ENCODE results near the gene SERPINB11. TPM values are rescaled to one million over a fixed set of nuclear protein-coding genes. Genes with fewer than 3 reads are reported as not detected.

SERPINB11 gene
- polyA plus RNA-seq, 1 donor from 2014 or later: not detected

- Histone ChIP-seq H3F3A (ENCODE audit: insufficient read depth, low read length, poor library complexity, severe bottlenecking) (no peaks in the 10 kb centered on the region), H3K36me3 (ENCODE audit: insufficient read depth, low read length) (no peaks in the 10 kb centered on the region), H3K9me2 (ENCODE audit: insufficient read depth, low read length) (no peaks in the 10 kb centered on the region), H3K27me3 (ENCODE audit: insufficient read depth, low read depth, low read length) (no peaks in the 10 kb centered on the region), H3K27ac (ENCODE audit: low read length) (no peak overlapping the region), H3K9me3 (ENCODE audit: low read length) (no peaks in the 10 kb centered on the region), H3K9ac (ENCODE audit: low read length) (no peak overlapping the region), H3K4me2 (ENCODE audit: low read length) (no peak overlapping the region), H2AFZ (ENCODE audit: low read depth, low read length) (no peak overlapping the region), H3K4me3 (ENCODE audit: low read length) (no peak overlapping the region), H3K79me2 (replicated peaks; ENCODE audit: insufficient read depth, low read length) (no peaks in the 10 kb centered on the region), H4K20me1 (ENCODE audit: insufficient read depth) (no peaks in the 10 kb centered on the region)
- TF ChIP-seq, protein P1, sequence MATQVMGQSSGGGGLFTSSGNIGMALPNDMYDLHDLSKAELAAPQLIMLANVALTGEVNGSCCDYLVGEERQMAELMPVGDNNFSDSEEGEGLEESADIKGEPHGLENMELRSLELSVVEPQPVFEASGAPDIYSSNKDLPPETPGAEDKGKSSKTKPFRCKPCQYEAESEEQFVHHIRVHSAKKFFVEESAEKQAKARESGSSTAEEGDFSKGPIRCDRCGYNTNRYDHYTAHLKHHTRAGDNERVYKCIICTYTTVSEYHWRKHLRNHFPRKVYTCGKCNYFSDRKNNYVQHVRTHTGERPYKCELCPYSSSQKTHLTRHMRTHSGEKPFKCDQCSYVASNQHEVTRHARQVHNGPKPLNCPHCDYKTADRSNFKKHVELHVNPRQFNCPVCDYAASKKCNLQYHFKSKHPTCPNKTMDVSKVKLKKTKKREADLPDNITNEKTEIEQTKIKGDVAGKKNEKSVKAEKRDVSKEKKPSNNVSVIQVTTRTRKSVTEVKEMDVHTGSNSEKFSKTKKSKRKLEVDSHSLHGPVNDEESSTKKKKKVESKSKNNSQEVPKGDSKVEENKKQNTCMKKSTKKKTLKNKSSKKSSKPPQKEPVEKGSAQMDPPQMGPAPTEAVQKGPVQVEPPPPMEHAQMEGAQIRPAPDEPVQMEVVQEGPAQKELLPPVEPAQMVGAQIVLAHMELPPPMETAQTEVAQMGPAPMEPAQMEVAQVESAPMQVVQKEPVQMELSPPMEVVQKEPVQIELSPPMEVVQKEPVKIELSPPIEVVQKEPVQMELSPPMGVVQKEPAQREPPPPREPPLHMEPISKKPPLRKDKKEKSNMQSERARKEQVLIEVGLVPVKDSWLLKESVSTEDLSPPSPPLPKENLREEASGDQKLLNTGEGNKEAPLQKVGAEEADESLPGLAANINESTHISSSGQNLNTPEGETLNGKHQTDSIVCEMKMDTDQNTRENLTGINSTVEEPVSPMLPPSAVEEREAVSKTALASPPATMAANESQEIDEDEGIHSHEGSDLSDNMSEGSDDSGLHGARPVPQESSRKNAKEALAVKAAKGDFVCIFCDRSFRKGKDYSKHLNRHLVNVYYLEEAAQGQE (IDR thresholded peaks at IDR 0.05; ENCODE audit: borderline replicate concordance): no peak
- no peak for TF ChIP-seq CTCF (IDR thresholded peaks at IDR 0.05; ENCODE audit: poor library complexity, severe bottlenecking)
- TF ChIP-seq EZH2 (IDR thresholded peaks at IDR 0.05; ENCODE audit: borderline replicate concordance, insufficient read depth, low read length, poor library complexity, severe bottlenecking): no peak
- no peak for TF ChIP-seq MXI1 (conservative IDR thresholded peaks at IDR 0.05; ENCODE audit: poor library complexity, severe bottlenecking)
- TF ChIP-seq SMC3 (conservative IDR thresholded peaks at IDR 0.05; ENCODE audit: poor library complexity): no peak
- no peak for TF ChIP-seq RAD21 (conservative IDR thresholded peaks at IDR 0.05)
- no peak for TF ChIP-seq TAF1 (IDR thresholded peaks at IDR 0.05; ENCODE audit: low read depth)
- TF ChIP-seq EP300 (conservative IDR thresholded peaks at IDR 0.05; ENCODE audit: poor library complexity, severe bottlenecking): no peak
- no peak for TF ChIP-seq POLR2AphosphoS5 (IDR thresholded peaks at IDR 0.05)
These were observed 15.9 kb upstream of the SERPINB11 start for GRCh38 chr18:63686871-63687270.

- H3K79me2 ChIP-seq (replicated peaks; ENCODE audit: insufficient read depth, low read length): no peaks in the 10 kb centered on the region
- H3F3A ChIP-seq (ENCODE audit: insufficient read depth, low read length, poor library complexity, severe bottlenecking): no peaks in the 10 kb centered on the region
- no peak overlapping the region for H3K9ac ChIP-seq (ENCODE audit: low read length)
- H4K20me1 ChIP-seq (ENCODE audit: insufficient read depth): no peaks in the 10 kb centered on the region
- H3K4me3 ChIP-seq (ENCODE audit: low read length): no peak overlapping the region
- H3K4me2 ChIP-seq (ENCODE audit: low read length): no peak overlapping the region
- no peaks in the 10 kb centered on the region for H3K9me2 ChIP-seq (ENCODE audit: insufficient read depth, low read length)
- H3K9me3 ChIP-seq (ENCODE audit: low read length): no peaks in the 10 kb centered on the region
- H3K27ac ChIP-seq (ENCODE audit: low read length): no peak overlapping the region
- no peaks in the 10 kb centered on the region for H3K36me3 ChIP-seq (ENCODE audit: insufficient read depth, low read length)
- TF ChIP-seq SMC3 (conservative IDR thresholded peaks at IDR 0.05; ENCODE audit: poor library complexity) (no peak), CTCF (IDR thresholded peaks at IDR 0.05; ENCODE audit: poor library complexity, severe bottlenecking) (no peak), TAF1 (IDR thresholded peaks at IDR 0.05; ENCODE audit: low read depth) (no peak)
- H3K27me3 ChIP-seq (ENCODE audit: insufficient read depth, low read depth, low read length): no peaks in the 10 kb centered on the region
- H2AFZ ChIP-seq (ENCODE audit: low read depth, low read length): no peak overlapping the region
These were observed 13.7 kb upstream of the SERPINB11 start for GRCh38 chr18:63689064-63689463.
